Liver (tissue), 9 donors: ENCODE data around the gene ARHGAP28. TPM values are rescaled to one million over a fixed set of nuclear protein-coding genes. Genes with fewer than 3 reads are reported as not detected.

ENCODE experiments used
- DNase-seq: peaks from one replicate; pipeline ENCODE4 v3.0.0-alpha.2; 2017; ENCODE audit warnings: low spot score
- H3K27ac ChIP-seq, 2 donors: one replicate each; pipeline ENCODE4 v1.7.0; 2013; ENCODE audit warnings: inconsistent platforms in 2 of 2, low read length in 2 of 2, control low read depth in 1 of 2, low read depth in 1 of 2, mild to moderate bottlenecking in 1 of 2
- H3K27me3 ChIP-seq, 4 donors: one replicate each; pipeline versions ENCODE4 v1.6.1 to v1.7.0; 2013; ENCODE audit warnings: low read length in 3 of 4, inconsistent platforms in 1 of 4, mild to moderate bottlenecking in 1 of 4, moderate library complexity in 1 of 4; ENCODE audit not compliant: control insufficient read depth in 4 of 4, insufficient read depth in 4 of 4
- H3K36me3 ChIP-seq, 4 donors: one replicate each; pipeline versions ENCODE4 v1.6.1 to v1.7.0; 2013; ENCODE audit warnings: low read length in 3 of 4, mild to moderate bottlenecking in 3 of 4, low read depth in 1 of 4, moderate library complexity in 1 of 4; ENCODE audit not compliant: control insufficient read depth in 4 of 4, insufficient read depth in 3 of 4
- H3K4me1 ChIP-seq, 4 donors: one replicate each; pipeline versions ENCODE4 v1.6.1 to v1.7.0; 2013; ENCODE audit warnings: low read length in 3 of 4, mild to moderate bottlenecking in 3 of 4, moderate library complexity in 1 of 4; ENCODE audit not compliant: control insufficient read depth in 4 of 4, insufficient read depth in 4 of 4
- H3K4me3 ChIP-seq, 3 donors: one replicate each; pipeline versions ENCODE4 v1.6.1 to v1.7.0; 2013; ENCODE audit warnings: low read length in 3 of 3, control low read depth in 1 of 3, low read depth in 1 of 3, mild to moderate bottlenecking in 1 of 3
- H3K9ac ChIP-seq, 2 donors: one replicate each; pipeline ENCODE4 v1.7.0; 2013; ENCODE audit warnings: low read length in 2 of 2, mild to moderate bottlenecking in 2 of 2, moderate library complexity in 2 of 2, control low read depth in 1 of 2, low read depth in 1 of 2
- H3K9me3 ChIP-seq, 4 donors: one replicate each; pipeline versions ENCODE4 v1.6.1 to v1.7.0; 2013; ENCODE audit warnings: low read length in 3 of 4; ENCODE audit not compliant: control insufficient read depth in 4 of 4
- CTCF ChIP-seq: fragments of 150-350 bp; IDR thresholded peaks from 2 replicates; pipeline ENCODE4 v1.5.1; 2017; ENCODE audit warnings: improper control_type of control experiment, low read depth, low read length; ENCODE audit not compliant: missing input control
- EGR1 ChIP-seq, 2 donors: IDR thresholded peaks; 2 replicates each; pipeline ENCODE4 v1.6.1; 2016 to 2018; ENCODE audit warnings: antibody characterized with exemption in 2 of 2, low read depth in 2 of 2
- JUND ChIP-seq, 2 donors: IDR thresholded peaks; 2 replicates each; pipeline ENCODE4 v1.6.1; 2016; ENCODE audit warnings: antibody characterized with exemption in 2 of 2
- RAD21 ChIP-seq, 2 donors: IDR thresholded peaks; 2 replicates each; pipeline ENCODE4 v1.6.1; 2016; ENCODE audit warnings: antibody characterized with exemption in 2 of 2, mild to moderate bottlenecking in 2 of 2
- REST ChIP-seq: IDR thresholded peaks from 2 replicates; pipeline ENCODE4 v1.6.1; 2016; ENCODE audit warnings: antibody characterized with exemption, mild to moderate bottlenecking
- RXRA ChIP-seq, 2 donors: IDR thresholded peaks; 2 replicates each; pipeline ENCODE4 v1.6.1; 2017 to 2018; ENCODE audit warnings: antibody characterized with exemption in 2 of 2, mild to moderate bottlenecking in 1 of 2
- SP1 ChIP-seq: IDR thresholded peaks from 2 replicates; pipeline ENCODE4 v1.6.1; 2018; ENCODE audit warnings: antibody characterized with exemption, mild to moderate bottlenecking
- TAF1 ChIP-seq: conservative IDR thresholded peaks from 2 replicates; pipeline ENCODE4 v1.6.1; 2016; ENCODE audit warnings: antibody characterized with exemption, mild to moderate bottlenecking
- YY1 ChIP-seq: IDR thresholded peaks from 2 replicates; pipeline ENCODE4 v1.6.1; 2016; ENCODE audit warnings: antibody characterized with exemption, mild to moderate bottlenecking
- WGBS: extraction: QIAGEN DNeasy Blood & Tissue Kit; methylation state at CpG from one replicate; pipeline ENCODE4 v1.1.7; 2013; 5-methylcytosine and 5-hydroxymethylcytosine counted together
- polyA plus RNA-seq, 2 donors: library from polyadenylated mRNA; stranded (reverse) in 1 of 2; unstranded in 1 of 2; fragments of 200-250 nt in 1 of 2; fragments of >200 nt in 1 of 2; fragmentation: Nextera tagmentation in 1 of 2; extraction: Ambion mirVana in 1 of 2; gene quantifications; one replicate each; pipeline versions ENCODE4 v1.2.1 to v1.2.3, GENCODE V29; 2013 to 2015
- total RNA-seq, 2 donors: library from RNA; depleted of rRNA; stranded (reverse); fragments of >200 nt; gene quantifications; one replicate each; pipeline ENCODE4 v1.2.3, GENCODE V29; 2014
- donor health status: healthy.
- donor health status: healthy.
- donor health status: healthy.
- donor health status: healthy.
- donor health status: healthy.

ARHGAP28 gene
- total and polyA plus RNA-seq, 4 donors, result 0.14 to 2.1 (median 0.69) TPM

GRCh38 chr18:6764382-6764781 is 34.9 kb downstream of the ARHGAP28 start:
- Histone ChIP-seq H3K27me3 (no peaks in the 10 kb centered on the region), H3K36me3 (no peaks in the 10 kb centered on the region), H3K27ac (no peak overlapping the region), H3K9me3 (no peaks in the 10 kb centered on the region), H3K4me1 (no peaks in the 10 kb centered on the region), H3K4me3 (no peak overlapping the region), H3K9ac (no peak overlapping the region)
- no peak for DNase-seq
- no peak for TF ChIP-seq RXRA (IDR thresholded peaks at IDR 0.05)
- 79% methylated on average over 3 of the region's 3 CpGs for WGBS

GRCh38 chr18:6773777-6774176 is 44.3 kb downstream of the ARHGAP28 start:
- Histone ChIP-seq H3K27ac (no peak overlapping the region), H3K9me3 (no peaks in the 10 kb centered on the region), H3K27me3 (no peaks in the 10 kb centered on the region), H3K36me3 (no peaks in the 10 kb centered on the region), H3K4me3 (no peak overlapping the region), H3K9ac (no peak overlapping the region), H3K4me1 (no peaks in the 10 kb centered on the region)
- DNase-seq, result no peak
- TF ChIP-seq CTCF, result no peak
- no peak for TF ChIP-seq EGR1 (IDR thresholded peaks at IDR 0.05; ENCODE audit: low read depth in 2 of 2)
- 81% methylated on average over 2 of the region's 2 CpGs for WGBS

- no peak overlapping the region for H3K4me3 ChIP-seq
- no peak overlapping the region for H3K27ac ChIP-seq
- TF ChIP-seq YY1 (no peak), RAD21 (IDR thresholded peaks at IDR 0.05) (no peak), RXRA (IDR thresholded peaks at IDR 0.05) (no peak), JUND (IDR thresholded peaks at IDR 0.05) (no peak), SP1 (no peak), TAF1 (no peak), REST (no peak)
- no peak overlapping the region for H3K9ac ChIP-seq
- no peaks in the 10 kb centered on the region for H3K36me3 ChIP-seq
- 69% methylated on average over 7 of the region's 7 CpGs for WGBS
- no peaks in the 10 kb centered on the region for H3K27me3 ChIP-seq
- H3K9me3 ChIP-seq, result no peaks in the 10 kb centered on the region
- no peaks in the 10 kb centered on the region for H3K4me1 ChIP-seq
- no peak for DNase-seq
Observed at GRCh38 chr18:6775237-6775636, 45.7 kb downstream of the ARHGAP28 start.
